Nephron progenitor cell (in vitro differentiated cells): ENCODE results near the gene SPSB2.

Source experiments
- DNase-seq: peaks from one replicate; pipeline ENCODE4 v3.0.0; 2021
- H3K27ac Mint-ChIP-seq: 2 replicates; pipeline ENCODE4 v1.8.0; 2021; ENCODE audit warnings: mild to moderate bottlenecking, moderate library complexity, mixed read lengths
- H3K27me3 Mint-ChIP-seq: 2 replicates; pipeline ENCODE4 v1.8.0; 2021; ENCODE audit warnings: mild to moderate bottlenecking, low read depth, mixed read lengths; ENCODE audit not compliant: poor library complexity
- H3K36me3 Mint-ChIP-seq: 2 replicates; pipeline ENCODE4 v1.8.0; 2021; ENCODE audit warnings: low read depth, mixed read lengths
- H3K4me1 Mint-ChIP-seq: 2 replicates; pipeline ENCODE4 v1.8.0; 2021; ENCODE audit warnings: mixed read lengths
- H3K4me3 Mint-ChIP-seq: 2 replicates; pipeline ENCODE4 v1.8.0; 2021; ENCODE audit warnings: mild to moderate bottlenecking, moderate library complexity, mixed read lengths
- H3K9me3 Mint-ChIP-seq: 2 replicates; pipeline ENCODE4 v1.8.0; 2021; ENCODE audit warnings: mild to moderate bottlenecking, moderate library complexity, mixed read lengths
- TF ChIP-seq, protein P1 (sequence below): fragments of 200-600 bp; sonication (generic); IDR thresholded peaks from 2 replicates; pipeline ENCODE4 v1.5.0; 2021; ENCODE audit warnings: antibody characterized with exemption

SPSB2 gene

DNA sequence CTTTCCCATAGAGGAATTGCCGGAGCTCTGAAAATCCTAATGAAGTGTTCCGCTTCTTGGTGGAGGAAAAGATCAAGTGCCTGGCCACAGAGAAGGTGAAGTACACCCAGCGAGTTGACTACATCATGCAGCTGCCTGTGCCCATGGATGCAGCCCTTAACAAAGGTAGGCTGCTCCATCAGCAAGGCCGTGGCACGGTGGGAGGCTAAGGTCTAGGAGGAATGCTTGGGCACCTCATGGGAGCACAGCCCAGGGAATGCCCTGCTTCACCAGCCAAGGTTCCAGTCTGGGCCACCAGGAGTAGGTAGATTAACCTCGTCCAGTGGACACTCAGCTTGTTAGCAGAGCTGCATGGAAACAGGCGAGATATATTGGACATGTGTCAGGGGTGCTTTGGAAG, 12.2 kb downstream of the SPSB2 start:
- H3K4me1 Mint-ChIP-seq, result peaks cover 9% of the 10 kb centered on the region
- peaks cover 79% of the 10 kb centered on the region for H3K36me3 Mint-ChIP-seq
- TF ChIP-seq, protein P1, sequence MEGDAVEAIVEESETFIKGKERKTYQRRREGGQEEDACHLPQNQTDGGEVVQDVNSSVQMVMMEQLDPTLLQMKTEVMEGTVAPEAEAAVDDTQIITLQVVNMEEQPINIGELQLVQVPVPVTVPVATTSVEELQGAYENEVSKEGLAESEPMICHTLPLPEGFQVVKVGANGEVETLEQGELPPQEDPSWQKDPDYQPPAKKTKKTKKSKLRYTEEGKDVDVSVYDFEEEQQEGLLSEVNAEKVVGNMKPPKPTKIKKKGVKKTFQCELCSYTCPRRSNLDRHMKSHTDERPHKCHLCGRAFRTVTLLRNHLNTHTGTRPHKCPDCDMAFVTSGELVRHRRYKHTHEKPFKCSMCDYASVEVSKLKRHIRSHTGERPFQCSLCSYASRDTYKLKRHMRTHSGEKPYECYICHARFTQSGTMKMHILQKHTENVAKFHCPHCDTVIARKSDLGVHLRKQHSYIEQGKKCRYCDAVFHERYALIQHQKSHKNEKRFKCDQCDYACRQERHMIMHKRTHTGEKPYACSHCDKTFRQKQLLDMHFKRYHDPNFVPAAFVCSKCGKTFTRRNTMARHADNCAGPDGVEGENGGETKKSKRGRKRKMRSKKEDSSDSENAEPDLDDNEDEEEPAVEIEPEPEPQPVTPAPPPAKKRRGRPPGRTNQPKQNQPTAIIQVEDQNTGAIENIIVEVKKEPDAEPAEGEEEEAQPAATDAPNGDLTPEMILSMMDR, result no peak
- H3K4me3 Mint-ChIP-seq, result no peak overlapping the region
- no peak overlapping the region for H3K27ac Mint-ChIP-seq
- no peak for DNase-seq
- peaks cover 3% of the 10 kb centered on the region for H3K27me3 Mint-ChIP-seq
- no peaks in the 10 kb centered on the region for H3K9me3 Mint-ChIP-seq

DNA sequence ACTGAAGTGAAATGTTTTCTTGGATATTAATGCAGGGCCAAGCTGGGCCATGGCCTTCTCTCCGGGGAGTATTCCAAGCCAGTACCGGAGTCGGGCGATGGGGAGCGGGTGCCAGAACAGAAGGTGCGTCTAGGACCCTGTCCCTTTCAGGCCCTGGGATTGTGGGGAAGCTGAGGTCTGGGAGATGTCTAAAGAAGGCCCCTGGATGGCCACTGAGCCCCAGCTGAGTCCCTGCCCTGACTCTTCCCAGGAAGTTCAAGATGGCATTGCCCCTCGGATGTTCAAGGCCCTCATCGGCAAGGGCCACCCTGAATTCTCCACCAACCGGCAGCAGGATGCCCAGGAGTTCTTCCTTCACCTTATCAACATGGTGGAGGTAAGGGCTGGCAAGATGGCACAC, 13.0 kb downstream of the SPSB2 start:
- peak overlapping the region; percentile 75 for H3K27ac Mint-ChIP-seq
- H3K36me3 Mint-ChIP-seq, result peaks cover 75% of the 10 kb centered on the region
- DNase-seq, result no peak
- H3K9me3 Mint-ChIP-seq, result no peaks in the 10 kb centered on the region
- peaks cover 3% of the 10 kb centered on the region for H3K27me3 Mint-ChIP-seq
- peaks cover under 1% of the 10 kb centered on the region for H3K4me1 Mint-ChIP-seq
- H3K4me3 Mint-ChIP-seq, result no peak overlapping the region
- TF ChIP-seq, protein P1, result no peak

DNA sequence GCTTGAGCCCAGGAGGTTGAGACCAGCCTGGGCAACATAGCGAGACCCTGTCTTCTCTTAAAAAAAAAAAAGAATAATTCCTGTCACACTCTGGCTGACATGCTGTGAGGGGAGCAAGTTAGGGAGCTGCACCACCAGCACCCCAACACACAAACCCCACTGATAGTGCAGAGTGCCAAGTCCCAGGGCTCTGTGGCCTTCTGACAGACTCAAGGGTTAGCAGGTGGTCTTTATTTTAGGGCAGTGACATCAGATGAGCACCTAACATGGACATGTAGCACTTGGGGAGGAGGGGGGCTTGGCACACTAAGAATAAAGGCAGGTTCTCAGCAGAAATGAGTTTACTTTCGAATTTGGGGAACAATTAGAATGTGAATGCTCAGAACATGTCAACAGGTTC, 14.3 kb downstream of the SPSB2 start:
- no peaks in the 10 kb centered on the region for H3K9me3 Mint-ChIP-seq
- H3K27me3 Mint-ChIP-seq, result peaks cover 3% of the 10 kb centered on the region
- peaks cover 70% of the 10 kb centered on the region for H3K36me3 Mint-ChIP-seq
- H3K4me3 Mint-ChIP-seq, result no peak overlapping the region
- peaks cover 12% of the 10 kb centered on the region for H3K4me1 Mint-ChIP-seq
- TF ChIP-seq, protein P1, result no peak
- no peak for DNase-seq
- H3K27ac Mint-ChIP-seq, result no peak overlapping the region

DNA sequence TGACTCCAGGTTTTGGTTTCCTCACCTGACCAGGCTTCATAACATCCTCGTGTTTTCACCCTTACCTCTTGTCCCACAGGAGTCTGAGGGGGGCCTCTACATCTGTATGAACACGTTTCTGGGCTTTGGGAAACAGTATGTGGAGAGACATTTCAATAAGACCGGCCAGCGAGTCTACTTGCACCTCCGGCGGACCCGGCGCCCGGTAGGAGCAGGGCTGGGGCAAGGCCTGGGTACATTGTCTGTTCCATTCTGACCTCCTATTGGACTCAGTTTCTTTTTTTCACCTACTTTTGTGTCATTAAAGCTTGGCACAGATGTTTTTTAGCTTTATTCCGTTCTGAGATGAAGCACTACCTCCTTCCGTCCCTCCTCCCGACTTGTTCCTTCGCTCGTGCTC, 17.8 kb downstream of the SPSB2 start:
- peaks cover 3% of the 10 kb centered on the region for H3K27me3 Mint-ChIP-seq
- peaks cover 43% of the 10 kb centered on the region for H3K36me3 Mint-ChIP-seq
- peaks cover 30% of the 10 kb centered on the region for H3K4me1 Mint-ChIP-seq
- H3K4me3 Mint-ChIP-seq, result no peak overlapping the region
- H3K9me3 Mint-ChIP-seq, result no peaks in the 10 kb centered on the region
- TF ChIP-seq, protein P1, result no peak
- no peak overlapping the region for H3K27ac Mint-ChIP-seq
- DNase-seq, result no peak

DNA sequence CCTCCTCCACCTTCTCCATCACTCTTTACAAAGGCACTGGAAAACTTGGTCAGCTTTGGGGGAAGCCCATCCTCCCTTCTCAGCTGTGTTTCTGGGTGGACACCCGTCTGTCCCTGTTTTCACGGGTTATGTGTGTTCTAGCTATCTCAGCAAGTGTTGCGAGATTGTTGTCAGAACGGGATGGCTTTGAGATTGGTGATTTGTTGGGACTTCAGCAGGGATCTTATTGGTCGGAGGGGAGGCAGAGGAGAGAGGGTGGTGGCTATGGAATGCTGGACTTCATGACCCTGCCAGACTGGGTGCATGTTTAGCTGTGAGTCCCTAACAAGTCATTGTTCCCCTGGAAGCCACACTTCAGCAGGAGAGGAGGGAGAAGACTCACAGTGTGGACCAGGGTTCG, 19.1 kb downstream of the SPSB2 start:
- Mint-ChIP-seq H3K4me1 (peaks cover 43% of the 10 kb centered on the region), H3K27ac (peak overlapping the region; percentile 70), H3K27me3 (peaks cover 3% of the 10 kb centered on the region), H3K9me3 (no peaks in the 10 kb centered on the region), H3K4me3 (peak overlapping the region; percentile 94), H3K36me3 (peaks cover 47% of the 10 kb centered on the region)
- TF ChIP-seq, protein P1, result no peak
- no peak for DNase-seq

DNA sequence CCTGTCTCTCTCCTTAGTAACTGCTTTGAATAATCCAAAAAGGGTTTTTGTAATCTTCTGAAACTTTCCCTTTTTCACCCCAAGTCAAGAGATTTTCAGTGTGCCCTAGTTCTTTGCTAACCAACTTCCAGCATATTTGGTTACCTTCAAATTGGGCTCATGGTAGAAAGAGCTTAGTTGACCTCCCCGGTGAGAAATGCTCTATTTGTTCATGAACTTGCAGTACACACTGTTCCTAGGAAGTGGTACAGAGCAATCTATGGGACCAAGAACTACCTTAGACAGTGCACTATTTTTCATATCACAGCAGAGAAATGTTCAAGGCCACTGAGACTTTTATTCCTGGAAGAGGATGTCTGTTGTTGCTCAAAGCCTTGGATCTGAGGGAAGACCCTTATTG, 19.5 kb downstream of the SPSB2 start:
- no peak for DNase-seq
- H3K4me1 Mint-ChIP-seq, result peaks cover 47% of the 10 kb centered on the region
- H3K27me3 Mint-ChIP-seq, result peaks cover 3% of the 10 kb centered on the region
- peaks cover 45% of the 10 kb centered on the region for H3K36me3 Mint-ChIP-seq
- peak overlapping the region; percentile 94 for H3K4me3 Mint-ChIP-seq
- TF ChIP-seq, protein P1, result no peak
- no peaks in the 10 kb centered on the region for H3K9me3 Mint-ChIP-seq
- H3K27ac Mint-ChIP-seq, result peak overlapping the region; percentile 70
